Heart left ventricle (tissue), 13 donors: ENCODE results near the gene LOC101059915.

Experiments
- CTCF ChIP-seq, 12 donors: fragments of 200-600 bp; sonication (generic) in 4 of 12; IDR thresholded peaks; one replicate each; pipeline versions ENCODE4 v1.5.0 to v1.8.0; 2018 to 2022; ENCODE audit warnings: antibody characterized with exemption in 12 of 12, mild to moderate bottlenecking in 5 of 12
- POLR2A ChIP-seq, 2 donors: fragments of 450-650 bp; IDR thresholded peaks; one replicate each; pipeline ENCODE4 v1.6.1; 2017; ENCODE audit warnings: antibody characterized with exemption in 2 of 2, mild to moderate bottlenecking in 2 of 2, moderate library complexity in 2 of 2
- donor health status: ischemic (EF 13 %, LVEDD 7.1; RV severe dilation, severe dysfunction).
- donor health status: DM: no; HTN: yes; CAD: no.
- donor health status: DM: no; HTN: no; CAD: no.
- donor health status: ischemic (EF 25% LVEDD 6.9; RV normal size, moderate dysfunction).
- donor health status: ischemic (EF 25% LVEDD 5.7; RV mildly dilated, moderate dysfunction).
- donor health status: ischemic (EF 35%, LVEDD 5.7; RV mildly dilated, moderate dysfunction).
- donor health status: nonischemic (EF 11% LVEDD 7.7; RV severe dilation, severe dysfunction).
- donor health status: DM: yes; HTN: yes; CAD: no.
- donor health status: PGD.
- donor health status: ischemic (EF 29% LVEDD 5.4; RV normal size, mild dysfunction).
- donor health status: nonischemic (EF 23%, LVEDD 6.1; RV moderate dilation, normal function).

GRCh38 chrX:71617742-71618141 is 49.6 kb upstream of the LOC101059915 start:
- TF ChIP-seq POLR2A (IDR thresholded peaks at IDR 0.05), result no peak
- no peak for TF ChIP-seq CTCF (IDR thresholded peaks at IDR 0.05)
